Embryonic facial prominence (tissue), 1 donor: ENCODE measurements around the gene PLAAT5.
"Not testable (repeated sequence)": the region's sequence is repeated elsewhere in the genome, so short reads cannot be mapped to it uniquely, and the experiment has no call there.

Experiments used
- DNase-seq: peaks from one replicate; pipeline ENCODE4 v3.0.0-alpha.2; 2016; ENCODE audit errors: extremely low spot score

Gene PLAAT5

GRCh38 chr11:63490551-63491239 lies at the start of gene PLAAT5:
TSS of gene PLAAT5 (minus strand) at chr11:63491167. CDS start at chr11:63491034, 133 bp downstream.
- DNase-seq: no peak

DNA sequence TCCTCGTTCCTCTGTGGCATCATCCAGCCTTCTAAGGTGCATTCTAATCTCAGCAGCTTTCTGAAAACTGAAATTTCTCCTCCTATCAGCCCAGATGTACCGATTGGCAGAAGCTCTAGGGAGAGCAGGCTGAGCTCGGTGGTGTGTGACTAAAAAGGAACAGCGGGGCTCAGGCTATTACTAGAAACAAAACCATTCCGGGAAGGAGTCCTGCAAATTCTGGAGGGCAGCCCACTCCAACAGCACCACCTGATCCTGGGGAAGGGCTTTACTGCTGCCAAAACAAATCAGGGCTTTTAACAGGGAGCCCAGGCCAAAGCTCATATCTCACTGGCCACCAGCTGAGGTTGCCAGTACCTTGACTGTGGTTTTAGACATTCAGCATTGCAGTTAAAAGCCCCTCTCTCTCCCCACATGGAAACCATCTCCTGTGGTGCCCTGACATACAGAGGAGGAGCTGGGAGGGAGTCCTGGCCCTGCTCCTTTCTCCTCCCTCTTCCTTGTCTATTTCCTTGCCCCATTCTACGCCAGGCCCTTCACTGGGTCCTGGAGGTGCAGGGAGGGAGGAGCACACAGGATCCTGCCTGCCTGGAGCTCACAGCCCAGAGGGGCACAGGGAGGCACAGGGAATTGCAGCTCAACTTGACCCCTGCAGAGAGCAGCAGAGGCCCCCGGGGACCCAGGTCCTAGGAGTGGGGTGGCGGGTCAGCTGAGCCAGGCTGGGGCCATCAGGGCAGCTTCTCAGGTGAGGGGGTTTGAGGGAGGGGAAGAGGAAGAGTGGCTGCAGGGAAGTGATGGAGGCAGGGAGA lies 46.5 kb upstream of the PLAAT5 start:
- peak; percentile 16 for DNase-seq

GRCh38 chr11:63536669-63537292 lies 45.8 kb upstream of the PLAAT5 start, which contains the start of gene PLAAT4:
TSS of gene PLAAT4 (plus strand) at chr11:63536808. CDS start at chr11:63536869, 61 bp downstream.
- DNase-seq: no peak

DNA sequence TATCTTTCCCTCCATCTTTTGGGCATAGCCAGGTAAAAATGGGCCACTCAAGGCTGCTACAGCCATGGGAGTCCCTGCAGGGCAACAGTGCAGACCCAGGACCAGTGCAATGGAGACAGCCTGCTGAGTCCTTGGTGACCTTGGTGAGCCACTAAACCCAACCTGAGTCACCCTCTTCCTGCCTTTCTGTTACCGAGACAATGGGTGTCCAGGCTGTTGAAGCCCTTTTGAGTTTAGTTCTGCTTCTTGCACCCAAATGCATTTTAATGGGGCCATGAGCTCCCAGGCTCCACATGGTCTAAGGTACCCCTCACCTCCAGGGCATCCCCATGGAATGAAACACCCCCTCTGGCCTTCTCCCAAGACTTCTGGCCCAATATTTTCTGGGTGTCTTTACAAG lies 44.8 kb upstream of the PLAAT5 start:
- DNase-seq: no peak

GRCh38 chr11:63534895-63535461 lies 44.0 kb upstream of the PLAAT5 start:
- no peak for DNase-seq

GRCh38 chr11:63534076-63534475 lies 43.1 kb upstream of the PLAAT5 start:
- no peak for DNase-seq

DNA sequence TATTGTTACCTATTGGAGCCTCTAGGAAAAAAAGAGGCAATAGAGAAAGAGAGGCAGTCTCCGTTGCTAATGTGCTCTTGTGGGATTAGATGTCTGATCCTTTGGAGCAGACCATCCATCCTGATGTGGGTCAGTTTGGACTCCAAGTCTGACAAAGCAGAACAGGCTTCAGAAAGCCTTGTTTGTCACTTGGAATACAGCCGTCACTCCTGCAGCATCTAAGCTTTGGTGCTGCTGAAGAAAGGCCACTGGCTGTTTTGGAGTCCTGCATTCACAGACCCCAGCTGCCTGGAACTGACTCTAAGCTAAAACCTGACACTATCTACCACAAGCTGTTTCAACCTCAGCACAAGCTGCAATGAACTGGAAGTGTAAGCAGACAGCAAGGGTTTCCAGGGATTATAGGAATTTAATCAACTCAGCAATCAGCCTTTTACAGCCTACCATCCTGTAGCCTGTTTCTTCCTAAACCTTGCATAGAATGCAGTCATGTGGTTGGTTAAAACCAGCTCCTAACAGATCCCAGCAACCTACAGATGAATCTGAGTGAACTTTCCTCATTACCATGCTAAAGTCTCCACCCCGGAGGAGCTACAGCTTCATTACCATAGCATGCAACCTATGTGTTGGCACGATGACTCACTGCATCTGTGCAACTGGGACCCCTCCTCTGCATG lies 42.0 kb upstream of the PLAAT5 start:
- DNase-seq: no peak

GRCh38 chr11:63532117-63532516 lies 41.1 kb upstream of the PLAAT5 start:
- no peak for DNase-seq

DNA sequence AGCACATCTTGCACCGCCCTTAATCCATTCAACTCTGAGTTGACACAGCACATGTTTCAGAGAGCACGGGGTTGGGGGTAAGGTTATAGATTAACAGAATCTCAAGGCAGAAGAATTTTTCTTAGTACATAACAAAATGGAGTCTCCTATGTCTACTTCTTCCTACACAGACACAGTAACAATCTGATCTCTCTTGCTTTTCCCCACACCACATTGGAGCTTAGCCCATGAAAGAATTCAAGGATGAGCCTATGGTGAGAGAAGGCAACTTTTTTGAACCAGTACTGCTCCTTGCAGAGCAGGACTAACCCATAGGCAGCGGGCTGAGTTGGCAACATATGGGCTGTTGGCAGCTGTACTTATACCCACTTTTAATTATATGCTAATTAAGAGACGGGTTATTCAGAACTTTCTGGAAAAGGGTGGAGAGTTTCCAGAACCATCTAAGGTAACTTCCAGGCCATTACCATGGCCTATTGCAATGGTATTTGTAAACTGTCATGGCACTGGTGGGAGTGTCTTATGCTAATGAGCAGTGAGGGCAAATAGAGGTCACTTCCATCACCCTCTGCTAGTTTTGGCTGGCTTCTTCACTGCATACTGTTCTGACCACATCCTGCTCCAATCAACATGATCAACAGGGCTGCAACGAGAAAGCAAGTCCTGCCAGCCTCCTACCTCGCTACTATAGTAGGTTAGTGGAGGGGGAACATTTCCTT lies 40.3 kb upstream of the PLAAT5 start:
- not testable (repeated sequence) for DNase-seq

DNA sequence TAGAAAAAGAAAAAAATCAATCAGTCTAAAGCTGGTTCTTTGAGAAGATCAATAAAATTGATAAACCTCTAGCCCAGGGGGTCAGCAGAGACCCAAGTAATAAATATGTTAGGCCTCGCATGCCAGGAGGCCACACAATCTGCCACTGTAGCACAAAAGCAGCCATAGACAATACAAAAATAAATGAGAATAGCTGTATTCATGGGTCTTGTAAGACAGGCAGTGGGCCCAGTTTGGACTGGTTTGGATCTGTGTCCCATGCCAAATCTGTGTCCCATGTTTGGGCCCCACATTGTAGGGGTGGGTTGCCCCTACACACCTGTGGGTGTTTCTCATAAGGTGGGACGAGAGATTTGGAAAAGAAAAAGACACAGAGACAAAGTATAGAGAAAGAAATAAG lies 39.1 kb upstream of the PLAAT5 start:
- DNase-seq: no peak

DNA sequence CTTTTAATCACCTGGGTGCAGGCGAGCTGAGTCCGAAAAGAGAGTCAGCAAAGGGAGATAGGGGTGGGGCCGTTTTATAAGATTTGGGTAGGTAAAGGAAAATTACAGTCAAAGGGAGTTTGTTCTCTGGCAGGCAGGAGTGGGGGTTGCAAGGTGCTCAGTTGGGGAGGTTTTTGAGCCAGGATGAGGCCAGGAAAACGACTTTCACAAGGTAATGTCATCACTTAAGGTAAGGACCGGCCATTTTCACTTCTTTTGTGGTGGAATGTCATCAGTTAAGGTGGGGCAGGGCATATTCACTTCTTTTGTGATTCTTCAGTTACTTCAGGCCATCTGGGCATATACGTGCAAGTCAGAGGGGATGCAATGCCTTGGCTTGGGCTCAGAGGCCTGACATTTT lies 38.4 kb upstream of the PLAAT5 start:
- not testable (repeated sequence) for DNase-seq

- not testable (repeated sequence) for DNase-seq
Measured at GRCh38 chr11:63528729-63529278, 37.8 kb upstream of the PLAAT5 start.

- DNase-seq: not testable (repeated sequence)
Measured at GRCh38 chr11:63528156-63528555, 37.2 kb upstream of the PLAAT5 start.

DNA sequence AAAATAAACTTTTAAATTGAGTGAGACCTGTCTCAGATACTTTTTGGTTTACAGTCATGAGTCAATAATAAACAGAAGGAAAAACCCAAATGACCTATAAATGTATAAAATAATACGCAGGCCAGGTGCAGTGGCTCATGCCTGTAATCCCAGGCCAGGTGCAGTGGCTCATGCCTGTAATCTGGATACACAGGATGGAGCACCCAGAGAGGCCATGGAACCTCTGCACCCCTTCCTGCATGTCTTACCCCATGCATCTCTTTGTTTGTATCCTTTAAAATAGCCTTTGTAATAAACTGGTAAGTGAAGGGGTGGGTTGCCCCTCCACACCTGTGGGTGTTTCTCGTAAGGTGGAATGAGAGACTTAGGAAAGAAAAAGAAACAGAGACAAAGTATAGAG lies 36.7 kb upstream of the PLAAT5 start:
- no peak for DNase-seq

GRCh38 chr11:63523151-63523550 lies 32.2 kb upstream of the PLAAT5 start:
- no peak for DNase-seq

- no peak for DNase-seq
Measured at GRCh38 chr11:63521896-63522295, 30.9 kb upstream of the PLAAT5 start.

DNA sequence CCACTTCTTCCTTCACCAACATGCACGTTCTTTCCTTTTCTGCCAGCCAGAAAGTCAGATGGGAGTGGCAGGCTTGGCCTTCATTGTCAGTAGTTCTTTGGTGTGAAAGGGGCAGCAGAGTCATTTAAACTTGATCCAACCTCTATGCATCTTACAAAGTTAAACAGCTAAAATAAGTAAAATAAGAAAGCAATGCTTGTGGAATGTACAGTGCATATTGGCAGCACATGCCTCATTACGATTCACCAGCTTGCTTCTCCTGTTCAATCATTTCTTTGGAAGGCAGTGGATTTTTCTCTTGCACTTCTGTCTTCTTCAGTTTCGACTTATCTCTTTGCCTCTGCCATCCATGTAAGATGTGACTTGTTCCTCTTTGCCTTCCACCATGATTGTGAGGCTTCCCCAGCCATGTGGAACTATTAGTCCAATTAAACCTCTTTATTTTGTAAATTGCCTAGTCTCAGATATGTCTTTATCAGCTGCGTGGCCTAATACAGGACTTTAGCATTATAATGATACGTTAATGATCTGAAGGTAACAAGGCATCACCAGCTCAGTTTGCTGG lies 29.7 kb upstream of the PLAAT5 start:
- no peak for DNase-seq

- no peak for DNase-seq
Measured at GRCh38 chr11:63518548-63518947, 27.6 kb upstream of the PLAAT5 start.

DNA sequence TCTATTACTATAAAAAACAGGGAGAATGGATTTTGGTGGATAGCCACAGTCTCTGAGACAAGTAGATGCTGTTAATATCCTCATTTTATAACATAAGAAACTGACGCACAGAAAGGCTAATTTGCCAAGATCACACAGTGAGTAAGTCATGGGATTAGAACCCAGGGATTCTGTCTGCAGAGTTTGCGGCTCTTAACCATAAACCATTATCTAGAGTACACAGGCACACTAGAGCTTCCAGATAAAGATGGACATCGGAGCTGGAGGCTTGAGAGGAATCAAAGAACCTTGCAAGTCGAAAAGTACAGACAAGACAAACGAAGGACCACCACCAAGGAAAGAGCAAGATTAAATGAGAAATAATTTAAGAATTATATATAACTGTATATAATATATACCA lies 26.2 kb upstream of the PLAAT5 start:
- DNase-seq: no peak

DNA sequence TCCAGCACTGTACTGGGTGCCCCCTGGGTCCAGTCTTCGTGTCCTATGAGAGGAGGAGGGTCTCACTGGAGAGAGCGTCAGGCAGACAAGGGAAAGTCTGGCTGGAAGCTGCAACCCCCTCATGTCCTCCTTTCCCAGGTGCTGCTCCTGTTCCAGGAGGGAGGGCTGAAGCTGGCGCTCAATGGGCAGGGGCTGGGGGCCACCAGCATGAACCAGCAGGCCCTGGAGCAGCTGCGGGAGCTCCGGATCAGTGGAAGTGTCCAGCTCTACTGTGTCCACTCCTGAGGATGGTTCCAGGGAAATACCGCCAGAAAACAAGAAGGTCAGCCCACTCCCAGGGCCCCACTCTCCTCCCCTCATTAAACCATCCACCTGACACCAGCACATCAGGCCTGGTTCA lies 25.1 kb upstream of the PLAAT5 start:
- DNase-seq: no peak
